ENCODE data around the gene APLP2. TPM values are rescaled to one million over a fixed set of nuclear protein-coding genes. Genes with fewer than 3 reads are reported as not detected.

The APLP2 gene
- total RNA-seq, 1 donor from 2014 or later = 106 TPM

- no peak overlapping the region for H3K4me3 ChIP-seq (ENCODE audit: low read length in 3 of 3)
- H3K4me1 ChIP-seq (ENCODE audit: control insufficient read depth in 3 of 3, insufficient read depth in 3 of 3, low read length in 3 of 3) = no peaks in the 10 kb centered on the region
- peaks cover 0 to 6% (median 0%) of the 10 kb centered on the region in 3 donors for H3K27me3 ChIP-seq (ENCODE audit: control insufficient read depth in 3 of 3, insufficient read depth in 3 of 3, low read length in 3 of 3)
- H3K27ac ChIP-seq (ENCODE audit: low read depth, low read length) = no peak overlapping the region
- no peaks in the 10 kb centered on the region for H3K36me3 ChIP-seq (ENCODE audit: control insufficient read depth in 3 of 3, insufficient read depth in 3 of 3, low read length in 3 of 3)
- H3K9ac ChIP-seq (ENCODE audit: low read depth in 1 of 3, low read length in 3 of 3) = no peak overlapping the region
- H3K9me3 ChIP-seq (ENCODE audit: control insufficient read depth in 3 of 3, low read length in 3 of 3) = no peaks in the 10 kb centered on the region
These were observed 17.1 kb upstream of the APLP2 start for GRCh38 chr11:130052567-130052966.

DNA sequence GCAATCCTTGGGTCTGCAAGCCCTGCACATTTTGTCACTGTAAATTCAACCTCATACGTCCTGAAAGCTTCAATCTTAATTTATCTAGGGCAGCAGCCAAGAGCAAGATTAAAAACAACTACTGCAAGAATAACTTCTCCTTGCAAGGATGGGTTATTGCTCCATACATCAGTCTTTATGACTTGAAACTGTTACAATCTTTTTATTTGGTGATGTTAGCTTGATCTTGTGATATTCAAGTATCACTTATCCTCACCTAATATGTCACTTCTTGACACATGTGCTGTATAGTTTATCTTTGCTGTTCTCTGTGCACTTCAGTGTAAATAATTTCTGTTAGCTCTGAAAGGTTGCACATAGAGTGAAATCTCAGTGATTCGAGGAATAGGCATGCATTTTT, 14.7 kb upstream of the APLP2 start:
- Histone ChIP-seq H3K4me3 (ENCODE audit: low read length in 3 of 3) (no peak overlapping the region), H3K9me3 (ENCODE audit: control insufficient read depth in 3 of 3, low read length in 3 of 3) (no peaks in the 10 kb centered on the region), H3K27ac (ENCODE audit: low read depth, low read length) (no peak overlapping the region), H3K4me1 (ENCODE audit: control insufficient read depth in 3 of 3, insufficient read depth in 3 of 3, low read length in 3 of 3) (no peaks in the 10 kb centered on the region), H3K9ac (ENCODE audit: low read depth in 1 of 3, low read length in 3 of 3) (no peak overlapping the region), H3K27me3 (ENCODE audit: control insufficient read depth in 3 of 3, insufficient read depth in 3 of 3, low read length in 3 of 3) (peaks cover 0 to 13% (median 0%) of the 10 kb centered on the region in 3 donors), H3K36me3 (ENCODE audit: control insufficient read depth in 3 of 3, insufficient read depth in 3 of 3, low read length in 3 of 3) (no peaks in the 10 kb centered on the region)

DNA sequence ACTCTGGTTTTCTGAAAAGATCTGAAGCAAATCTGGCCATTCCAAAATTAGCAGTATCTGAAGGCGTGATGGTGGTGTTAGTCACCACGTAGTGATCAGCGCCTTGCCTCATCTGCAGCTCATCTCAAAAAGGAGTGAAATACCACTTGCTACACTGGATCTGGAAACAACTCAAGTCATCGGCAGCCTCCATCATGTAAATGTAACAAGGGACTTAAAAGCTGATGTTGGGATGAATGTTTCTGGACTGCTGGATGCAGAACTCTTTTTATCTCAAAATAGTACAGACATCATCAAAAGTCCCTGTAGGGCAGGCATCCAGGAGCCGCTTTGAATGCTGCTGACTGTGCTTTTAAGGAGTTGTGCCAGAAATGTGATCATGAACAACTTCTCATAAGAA, 14.1 kb upstream of the APLP2 start:
- no peaks in the 10 kb centered on the region for H3K36me3 ChIP-seq (ENCODE audit: control insufficient read depth in 3 of 3, insufficient read depth in 3 of 3, low read length in 3 of 3)
- H3K4me3 ChIP-seq (ENCODE audit: low read length in 3 of 3) = no peak overlapping the region
- H3K27ac ChIP-seq (ENCODE audit: low read depth, low read length) = no peak overlapping the region
- H3K27me3 ChIP-seq (ENCODE audit: control insufficient read depth in 3 of 3, insufficient read depth in 3 of 3, low read length in 3 of 3) = peaks cover 0 to 13% (median 0%) of the 10 kb centered on the region in 3 donors
- H3K9ac ChIP-seq (ENCODE audit: low read depth in 1 of 3, low read length in 3 of 3) = no peak overlapping the region
- no peaks in the 10 kb centered on the region for H3K9me3 ChIP-seq (ENCODE audit: control insufficient read depth in 3 of 3, low read length in 3 of 3)
- H3K4me1 ChIP-seq (ENCODE audit: control insufficient read depth in 3 of 3, insufficient read depth in 3 of 3, low read length in 3 of 3) = no peaks in the 10 kb centered on the region

GRCh38 chr11:130061017-130061416, 8.7 kb upstream of the APLP2 start:
- H3K4me1 ChIP-seq (ENCODE audit: control insufficient read depth in 3 of 3, insufficient read depth in 3 of 3, low read length in 3 of 3) = no peaks in the 10 kb centered on the region
- no peak overlapping the region for H3K9ac ChIP-seq (ENCODE audit: low read depth in 1 of 3, low read length in 3 of 3)
- H3K36me3 ChIP-seq (ENCODE audit: control insufficient read depth in 3 of 3, insufficient read depth in 3 of 3, low read length in 3 of 3) = no peaks in the 10 kb centered on the region
- no peak overlapping the region for H3K27ac ChIP-seq (ENCODE audit: low read depth, low read length)
- no peaks in the 10 kb centered on the region for H3K9me3 ChIP-seq (ENCODE audit: control insufficient read depth in 3 of 3, low read length in 3 of 3)
- H3K4me3 ChIP-seq (ENCODE audit: low read length in 3 of 3) = no peak overlapping the region
- H3K27me3 ChIP-seq (ENCODE audit: control insufficient read depth in 3 of 3, insufficient read depth in 3 of 3, low read length in 3 of 3) = peaks cover 0 to 13% (median 0%) of the 10 kb centered on the region in 3 donors

- Histone ChIP-seq H3K4me3 (ENCODE audit: low read length in 3 of 3) (no peak overlapping the region), H3K36me3 (ENCODE audit: control insufficient read depth in 3 of 3, insufficient read depth in 3 of 3, low read length in 3 of 3) (no peaks in the 10 kb centered on the region), H3K9me3 (ENCODE audit: control insufficient read depth in 3 of 3, low read length in 3 of 3) (no peaks in the 10 kb centered on the region), H3K27me3 (ENCODE audit: control insufficient read depth in 3 of 3, insufficient read depth in 3 of 3, low read length in 3 of 3) (peaks cover 0 to 6% (median 0%) of the 10 kb centered on the region in 3 donors), H3K9ac (ENCODE audit: low read depth in 1 of 3, low read length in 3 of 3) (no peak overlapping the region), H3K4me1 (ENCODE audit: control insufficient read depth in 3 of 3, insufficient read depth in 3 of 3, low read length in 3 of 3) (peaks cover 0 to 4% (median 0%) of the 10 kb centered on the region in 3 donors), H3K27ac (ENCODE audit: low read depth, low read length) (no peak overlapping the region)
These were observed 7.7 kb upstream of the APLP2 start for GRCh38 chr11:130062026-130062425.

- Histone ChIP-seq H3K36me3 (ENCODE audit: control insufficient read depth in 3 of 3, insufficient read depth in 3 of 3, low read length in 3 of 3) (no peaks in the 10 kb centered on the region), H3K27ac (ENCODE audit: low read depth, low read length) (no peak overlapping the region), H3K9ac (ENCODE audit: low read depth in 1 of 3, low read length in 3 of 3) (no peak overlapping the region), H3K9me3 (ENCODE audit: control insufficient read depth in 3 of 3, low read length in 3 of 3) (no peaks in the 10 kb centered on the region), H3K4me3 (ENCODE audit: low read length in 3 of 3) (no peak overlapping the region), H3K4me1 (ENCODE audit: control insufficient read depth in 3 of 3, insufficient read depth in 3 of 3, low read length in 3 of 3) (peaks cover 2 to 9% (median 2%) of the 10 kb centered on the region in 3 donors), H3K27me3 (ENCODE audit: control insufficient read depth in 3 of 3, insufficient read depth in 3 of 3, low read length in 3 of 3) (peaks cover 0 to 1% (median 0%) of the 10 kb centered on the region in 3 donors)
These were observed 6.2 kb upstream of the APLP2 start for GRCh38 chr11:130063451-130063850.

- no peaks in the 10 kb centered on the region for H3K27me3 ChIP-seq (ENCODE audit: control insufficient read depth in 3 of 3, insufficient read depth in 3 of 3, low read length in 3 of 3)
- H3K36me3 ChIP-seq (ENCODE audit: control insufficient read depth in 3 of 3, insufficient read depth in 3 of 3, low read length in 3 of 3) = no peaks in the 10 kb centered on the region
- no peak overlapping the region for H3K9ac ChIP-seq (ENCODE audit: low read depth in 1 of 3, low read length in 3 of 3)
- H3K4me1 ChIP-seq (ENCODE audit: control insufficient read depth in 3 of 3, insufficient read depth in 3 of 3, low read length in 3 of 3) = peaks cover 8 to 16% (median 9%) of the 10 kb centered on the region in 3 donors
- H3K4me3 ChIP-seq (ENCODE audit: low read length in 3 of 3) = no peak overlapping the region
- no peak overlapping the region for H3K27ac ChIP-seq (ENCODE audit: low read depth, low read length)
- H3K9me3 ChIP-seq (ENCODE audit: control insufficient read depth in 3 of 3, low read length in 3 of 3) = no peaks in the 10 kb centered on the region
These were observed 5.1 kb upstream of the APLP2 start for GRCh38 chr11:130064596-130064995.

- Histone ChIP-seq H3K9ac (ENCODE audit: low read depth in 1 of 3, low read length in 3 of 3) (no peak overlapping the region), H3K27me3 (ENCODE audit: control insufficient read depth in 3 of 3, insufficient read depth in 3 of 3, low read length in 3 of 3) (no peaks in the 10 kb centered on the region), H3K36me3 (ENCODE audit: control insufficient read depth in 3 of 3, insufficient read depth in 3 of 3, low read length in 3 of 3) (no peaks in the 10 kb centered on the region), H3K4me1 (ENCODE audit: control insufficient read depth in 3 of 3, insufficient read depth in 3 of 3, low read length in 3 of 3) (peaks cover 9 to 16% (median 11%) of the 10 kb centered on the region in 3 donors), H3K4me3 (ENCODE audit: low read length in 3 of 3) (no peak overlapping the region), H3K27ac (ENCODE audit: low read depth, low read length) (no peak overlapping the region), H3K9me3 (ENCODE audit: control insufficient read depth in 3 of 3, low read length in 3 of 3) (no peaks in the 10 kb centered on the region)
These were observed 3.4 kb upstream of the APLP2 start for GRCh38 chr11:130066338-130066737.

DNA sequence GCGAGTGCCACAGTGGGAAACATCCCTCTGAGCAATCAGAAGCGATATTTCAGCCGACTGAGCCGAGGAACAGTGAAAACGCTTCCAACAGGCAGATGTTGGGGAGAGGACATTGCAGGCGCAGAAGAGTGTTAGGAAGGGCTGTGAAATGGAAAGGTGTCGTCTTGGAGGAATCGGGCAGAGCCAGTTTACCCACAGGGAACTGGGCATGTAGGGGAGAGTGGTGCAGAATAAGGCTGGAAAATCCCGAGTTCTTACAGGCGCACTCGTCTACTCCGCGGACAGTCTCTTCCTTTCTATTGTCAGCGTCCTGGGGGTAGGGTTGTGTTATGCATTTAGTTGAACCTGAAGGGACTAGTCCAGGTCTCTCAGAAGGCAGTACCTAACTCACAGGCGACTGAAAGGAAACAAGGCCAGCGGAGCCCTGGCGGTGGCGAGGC, 1.1 kb upstream of the APLP2 start:
- peak overlapping the region; percentile 72 to 88 (median 77) for H3K4me3 ChIP-seq (ENCODE audit: low read length in 3 of 3)
- no peaks in the 10 kb centered on the region for H3K27me3 ChIP-seq (ENCODE audit: control insufficient read depth in 3 of 3, insufficient read depth in 3 of 3, low read length in 3 of 3)

DNA sequence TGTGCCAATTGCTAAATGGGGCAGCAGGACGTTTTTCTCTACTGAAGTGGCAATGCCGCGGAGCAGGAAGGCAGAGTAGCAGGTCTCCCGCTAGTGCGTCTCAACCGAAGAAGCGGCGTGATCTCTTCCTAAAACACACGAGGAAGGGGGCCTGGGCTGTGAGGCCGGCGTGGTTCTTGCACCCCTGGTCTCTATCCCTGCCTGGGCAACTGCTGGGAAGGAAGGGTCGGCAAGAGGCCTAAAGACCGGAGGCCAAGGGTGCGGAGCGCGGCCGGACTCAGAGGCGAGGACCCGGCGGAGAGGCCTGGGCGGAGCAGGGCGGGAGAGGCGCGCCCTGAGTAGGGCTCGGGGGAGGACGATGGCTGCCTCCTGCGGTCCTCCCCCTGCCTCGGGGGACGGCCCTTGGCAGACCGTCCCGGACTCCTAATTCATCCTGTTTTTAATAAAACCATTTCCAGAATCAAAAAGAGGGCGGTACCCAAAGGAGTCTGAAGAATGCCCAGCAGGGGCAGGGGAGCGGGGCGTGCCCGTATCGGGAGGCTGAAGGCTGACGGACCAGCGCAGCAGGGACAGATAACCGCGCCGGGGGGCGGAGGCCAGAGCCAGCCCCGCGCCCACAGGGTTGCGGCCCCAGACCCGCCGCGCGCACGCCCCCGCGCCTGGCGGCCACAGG, 572 bp upstream of the APLP2 start:
- H3K27me3 ChIP-seq (ENCODE audit: control insufficient read depth in 3 of 3, insufficient read depth in 3 of 3, low read length in 3 of 3) = no peaks in the 10 kb centered on the region
- peak overlapping the region; percentile 83 to 94 (median 90) for H3K9ac ChIP-seq (ENCODE audit: low read depth in 1 of 3, low read length in 3 of 3)
- no peaks in the 10 kb centered on the region for H3K36me3 ChIP-seq (ENCODE audit: control insufficient read depth in 3 of 3, insufficient read depth in 3 of 3, low read length in 3 of 3)
- peaks cover 13 to 22% (median 14%) of the 10 kb centered on the region in 3 donors for H3K4me1 ChIP-seq (ENCODE audit: control insufficient read depth in 3 of 3, insufficient read depth in 3 of 3, low read length in 3 of 3)
- peak overlapping the region; percentile 72 to 88 (median 77) for H3K4me3 ChIP-seq (ENCODE audit: low read length in 3 of 3)
- no peaks in the 10 kb centered on the region for H3K9me3 ChIP-seq (ENCODE audit: control insufficient read depth in 3 of 3, low read length in 3 of 3)
- H3K27ac ChIP-seq (ENCODE audit: low read depth, low read length) = peak overlapping the region; percentile 87

More for the DNA sequence above, 1.1 kb upstream of the APLP2 start:
- peak overlapping the region; percentile 83 to 94 (median 90) for H3K9ac ChIP-seq (ENCODE audit: low read depth in 1 of 3, low read length in 3 of 3)
- H3K9me3 ChIP-seq (ENCODE audit: control insufficient read depth in 3 of 3, low read length in 3 of 3) = no peaks in the 10 kb centered on the region
- peak overlapping the region; percentile 87 for H3K27ac ChIP-seq (ENCODE audit: low read depth, low read length)
- no peaks in the 10 kb centered on the region for H3K36me3 ChIP-seq (ENCODE audit: control insufficient read depth in 3 of 3, insufficient read depth in 3 of 3, low read length in 3 of 3)
- H3K4me1 ChIP-seq (ENCODE audit: control insufficient read depth in 3 of 3, insufficient read depth in 3 of 3, low read length in 3 of 3) = peaks cover 13 to 22% (median 14%) of the 10 kb centered on the region in 3 donors

Data from skeletal muscle tissue (tissue), 4 donors.